ENCODE results near the gene HMGN4. TPM values are rescaled to one million over a fixed set of nuclear protein-coding genes. Genes with fewer than 3 reads are reported as not detected.

HMGN4 gene
- total and polyA plus RNA-seq, 9 of the 15 experiments (the other 6 are each of a cell fraction or from before 2014, with no cell fraction given): 35.4 to 134 (median 94.1) TPM

DNA sequence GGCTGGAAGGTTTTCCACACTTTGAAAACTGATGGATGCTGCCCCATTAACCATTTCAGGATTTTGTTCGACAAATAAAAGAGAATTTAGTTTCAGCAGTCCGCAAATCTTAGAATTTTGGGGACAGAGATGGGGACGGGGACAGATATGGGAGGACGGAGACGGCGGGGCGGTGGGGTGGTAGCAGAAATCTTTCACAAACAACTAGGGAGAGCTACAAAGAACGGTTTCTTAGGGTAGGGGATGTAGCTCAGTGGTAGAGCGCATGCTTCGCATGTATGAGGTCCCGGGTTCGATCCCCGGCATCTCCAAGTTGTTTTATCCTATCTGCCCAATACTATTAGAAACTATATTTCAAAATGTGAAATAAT lies 15.1 kb downstream of the HMGN4 start (continued):
- TF ChIP-seq, protein P1, sequence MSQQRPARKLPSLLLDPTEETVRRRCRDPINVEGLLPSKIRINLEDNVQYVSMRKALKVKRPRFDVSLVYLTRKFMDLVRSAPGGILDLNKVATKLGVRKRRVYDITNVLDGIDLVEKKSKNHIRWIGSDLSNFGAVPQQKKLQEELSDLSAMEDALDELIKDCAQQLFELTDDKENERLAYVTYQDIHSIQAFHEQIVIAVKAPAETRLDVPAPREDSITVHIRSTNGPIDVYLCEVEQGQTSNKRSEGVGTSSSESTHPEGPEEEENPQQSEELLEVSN (IDR thresholded peaks at IDR 0.05; ENCODE audit: borderline replicate concordance in 1 of 2, extremely low read depth in 1 of 2, insufficient read depth in 1 of 2, insufficient read length in 1 of 2, low read depth in 1 of 2, low read length in 1 of 2, poor library complexity in 1 of 2, severe bottlenecking in 1 of 2): no peak
- TF ChIP-seq TAF1 (IDR thresholded peaks at IDR 0.05; ENCODE audit: control insufficient read depth, extremely low read depth, insufficient read depth, low read length, severe bottlenecking) (no peak), PURB (CRISPR knock-in tag; IDR thresholded peaks at IDR 0.05; ENCODE audit: low read depth) (no peak), TAF7 (tag; IDR thresholded peaks at IDR 0.05) (no peak), ZNF165 (CRISPR knock-in tag; IDR thresholded peaks at IDR 0.05; ENCODE audit: borderline replicate concordance) (no peak), ELF4 (CRISPR knock-in tag; IDR thresholded peaks at IDR 0.05) (no peak), ZNF668 (CRISPR knock-in tag; IDR thresholded peaks at IDR 0.05) (no peak), RNF2 (IDR thresholded peaks at IDR 0.05) (no peak), ZNF696 (CRISPR knock-in tag; conservative IDR thresholded peaks at IDR 0.05) (no peak), KLF1 (tag; IDR thresholded peaks at IDR 0.05) (no peak), LARP7 (IDR thresholded peaks at IDR 0.05) (no peak), ERF (CRISPR knock-in tag; IDR thresholded peaks at IDR 0.05) (no peak), SP1 (CRISPR knock-in tag; IDR thresholded peaks at IDR 0.05) (no peak; the same call in 1 of the 2 replicates), TSC22D4 (tag; IDR thresholded peaks at IDR 0.05) (no peak), KAT7 (CRISPR knock-in tag; IDR thresholded peaks at IDR 0.05; ENCODE audit: borderline replicate concordance) (no peak)
- TF ChIP-seq, protein P2, sequence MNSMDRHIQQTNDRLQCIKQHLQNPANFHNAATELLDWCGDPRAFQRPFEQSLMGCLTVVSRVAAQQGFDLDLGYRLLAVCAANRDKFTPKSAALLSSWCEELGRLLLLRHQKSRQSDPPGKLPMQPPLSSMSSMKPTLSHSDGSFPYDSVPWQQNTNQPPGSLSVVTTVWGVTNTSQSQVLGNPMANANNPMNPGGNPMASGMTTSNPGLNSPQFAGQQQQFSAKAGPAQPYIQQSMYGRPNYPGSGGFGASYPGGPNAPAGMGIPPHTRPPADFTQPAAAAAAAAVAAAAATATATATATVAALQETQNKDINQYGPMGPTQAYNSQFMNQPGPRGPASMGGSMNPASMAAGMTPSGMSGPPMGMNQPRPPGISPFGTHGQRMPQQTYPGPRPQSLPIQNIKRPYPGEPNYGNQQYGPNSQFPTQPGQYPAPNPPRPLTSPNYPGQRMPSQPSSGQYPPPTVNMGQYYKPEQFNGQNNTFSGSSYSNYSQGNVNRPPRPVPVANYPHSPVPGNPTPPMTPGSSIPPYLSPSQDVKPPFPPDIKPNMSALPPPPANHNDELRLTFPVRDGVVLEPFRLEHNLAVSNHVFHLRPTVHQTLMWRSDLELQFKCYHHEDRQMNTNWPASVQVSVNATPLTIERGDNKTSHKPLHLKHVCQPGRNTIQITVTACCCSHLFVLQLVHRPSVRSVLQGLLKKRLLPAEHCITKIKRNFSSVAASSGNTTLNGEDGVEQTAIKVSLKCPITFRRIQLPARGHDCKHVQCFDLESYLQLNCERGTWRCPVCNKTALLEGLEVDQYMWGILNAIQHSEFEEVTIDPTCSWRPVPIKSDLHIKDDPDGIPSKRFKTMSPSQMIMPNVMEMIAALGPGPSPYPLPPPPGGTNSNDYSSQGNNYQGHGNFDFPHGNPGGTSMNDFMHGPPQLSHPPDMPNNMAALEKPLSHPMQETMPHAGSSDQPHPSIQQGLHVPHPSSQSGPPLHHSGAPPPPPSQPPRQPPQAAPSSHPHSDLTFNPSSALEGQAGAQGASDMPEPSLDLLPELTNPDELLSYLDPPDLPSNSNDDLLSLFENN (IDR thresholded peaks at IDR 0.05; ENCODE audit: low read depth in 2 of 2, low read length in 2 of 2): no peak
- TF ChIP-seq, protein P3, sequence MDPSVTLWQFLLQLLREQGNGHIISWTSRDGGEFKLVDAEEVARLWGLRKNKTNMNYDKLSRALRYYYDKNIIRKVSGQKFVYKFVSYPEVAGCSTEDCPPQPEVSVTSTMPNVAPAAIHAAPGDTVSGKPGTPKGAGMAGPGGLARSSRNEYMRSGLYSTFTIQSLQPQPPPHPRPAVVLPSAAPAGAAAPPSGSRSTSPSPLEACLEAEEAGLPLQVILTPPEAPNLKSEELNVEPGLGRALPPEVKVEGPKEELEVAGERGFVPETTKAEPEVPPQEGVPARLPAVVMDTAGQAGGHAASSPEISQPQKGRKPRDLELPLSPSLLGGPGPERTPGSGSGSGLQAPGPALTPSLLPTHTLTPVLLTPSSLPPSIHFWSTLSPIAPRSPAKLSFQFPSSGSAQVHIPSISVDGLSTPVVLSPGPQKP (CRISPR knock-in tag; IDR thresholded peaks at IDR 0.05): no peak
- TF ChIP-seq, protein P4, sequence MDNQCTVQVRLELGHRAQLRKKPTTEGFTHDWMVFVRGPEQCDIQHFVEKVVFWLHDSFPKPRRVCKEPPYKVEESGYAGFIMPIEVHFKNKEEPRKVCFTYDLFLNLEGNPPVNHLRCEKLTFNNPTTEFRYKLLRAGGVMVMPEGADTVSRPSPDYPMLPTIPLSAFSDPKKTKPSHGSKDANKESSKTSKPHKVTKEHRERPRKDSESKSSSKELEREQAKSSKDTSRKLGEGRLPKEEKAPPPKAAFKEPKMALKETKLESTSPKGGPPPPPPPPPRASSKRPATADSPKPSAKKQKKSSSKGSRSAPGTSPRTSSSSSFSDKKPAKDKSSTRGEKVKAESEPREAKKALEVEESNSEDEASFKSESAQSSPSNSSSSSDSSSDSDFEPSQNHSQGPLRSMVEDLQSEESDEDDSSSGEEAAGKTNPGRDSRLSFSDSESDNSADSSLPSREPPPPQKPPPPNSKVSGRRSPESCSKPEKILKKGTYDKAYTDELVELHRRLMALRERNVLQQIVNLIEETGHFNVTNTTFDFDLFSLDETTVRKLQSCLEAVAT (IDR thresholded peaks at IDR 0.05): no peak
- TF ChIP-seq, protein P5, sequence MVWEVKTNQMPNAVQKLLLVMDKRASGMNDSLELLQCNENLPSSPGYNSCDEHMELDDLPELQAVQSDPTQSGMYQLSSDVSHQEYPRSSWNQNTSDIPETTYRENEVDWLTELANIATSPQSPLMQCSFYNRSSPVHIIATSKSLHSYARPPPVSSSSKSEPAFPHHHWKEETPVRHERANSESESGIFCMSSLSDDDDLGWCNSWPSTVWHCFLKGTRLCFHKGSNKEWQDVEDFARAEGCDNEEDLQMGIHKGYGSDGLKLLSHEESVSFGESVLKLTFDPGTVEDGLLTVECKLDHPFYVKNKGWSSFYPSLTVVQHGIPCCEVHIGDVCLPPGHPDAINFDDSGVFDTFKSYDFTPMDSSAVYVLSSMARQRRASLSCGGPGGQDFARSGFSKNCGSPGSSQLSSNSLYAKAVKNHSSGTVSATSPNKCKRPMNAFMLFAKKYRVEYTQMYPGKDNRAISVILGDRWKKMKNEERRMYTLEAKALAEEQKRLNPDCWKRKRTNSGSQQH (CRISPR knock-in tag; IDR thresholded peaks at IDR 0.05): no peak

All from K562 (cell line).